NT2/D1 (cell line): ENCODE data around the gene DCDC2.

Experiments used
- DNase-seq: peaks from one replicate; pipeline ENCODE4 v3.0.0-alpha.2; 2011; ENCODE audit warnings: low read depth, low spot score
- H3K27me3 ChIP-seq: 2 replicates; pipeline ENCODE4 v1.6.0; 2011; ENCODE audit warnings: mild to moderate bottlenecking; ENCODE audit not compliant: insufficient read length, insufficient read depth
- H3K36me3 ChIP-seq: 2 replicates; pipeline ENCODE4 v1.6.1; 2011; ENCODE audit warnings: mild to moderate bottlenecking, low read length, mixed read lengths; ENCODE audit not compliant: insufficient read depth, insufficient read length
- H3K4me1 ChIP-seq: 2 replicates; pipeline ENCODE4 v1.5.1; 2011; ENCODE audit not compliant: insufficient read depth, insufficient read length
- H3K4me3 ChIP-seq: 2 replicates; pipeline ENCODE4 v1.5.1; 2011; ENCODE audit warnings: low read depth; ENCODE audit not compliant: insufficient read length
- H3K9ac ChIP-seq: 2 replicates; pipeline ENCODE4 v1.6.0; 2011; ENCODE audit warnings: low read depth; ENCODE audit not compliant: insufficient read length
- H3K9me3 ChIP-seq: 2 replicates; pipeline ENCODE4 v1.5.1; 2011; ENCODE audit warnings: mild to moderate bottlenecking, low read length; ENCODE audit not compliant: insufficient read depth
- SUZ12 ChIP-seq: IDR thresholded peaks from 2 replicates; pipeline ENCODE4 v1.6.1; 2011; ENCODE audit not compliant: insufficient read length, insufficient read depth; ENCODE audit errors: extremely low read depth
- YY1 ChIP-seq: IDR thresholded peaks from 2 replicates; pipeline ENCODE4 v1.6.1; 2011; ENCODE audit not compliant: insufficient read length, insufficient read depth
- ZNF274 ChIP-seq: IDR thresholded peaks from 2 replicates; pipeline ENCODE4 v1.6.1; 2011; ENCODE audit warnings: mild to moderate bottlenecking, low read depth, low read length

Gene DCDC2

DNA sequence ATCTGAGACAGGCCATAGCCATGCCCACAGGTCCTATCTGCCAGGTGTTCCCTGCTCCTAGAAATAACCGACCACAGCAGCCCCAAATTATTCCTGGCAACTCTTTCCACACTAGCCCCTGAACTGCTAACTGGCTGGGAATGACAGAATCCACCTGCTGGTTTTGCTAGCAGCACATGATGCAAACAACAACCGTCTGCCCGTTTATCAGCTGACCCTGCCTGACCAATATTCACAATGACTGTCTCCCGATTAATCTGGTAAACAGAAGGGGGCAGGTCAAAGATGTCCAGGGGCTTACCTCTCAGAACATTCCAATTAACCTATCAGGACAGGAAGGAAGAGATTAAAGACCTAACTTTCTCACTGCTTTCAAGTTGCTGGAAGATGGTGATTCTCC is 130.3 kb downstream of the DCDC2 start:
- no peak for TF ChIP-seq ZNF274
- no peak for TF ChIP-seq SUZ12
- no peak for TF ChIP-seq YY1

DNA sequence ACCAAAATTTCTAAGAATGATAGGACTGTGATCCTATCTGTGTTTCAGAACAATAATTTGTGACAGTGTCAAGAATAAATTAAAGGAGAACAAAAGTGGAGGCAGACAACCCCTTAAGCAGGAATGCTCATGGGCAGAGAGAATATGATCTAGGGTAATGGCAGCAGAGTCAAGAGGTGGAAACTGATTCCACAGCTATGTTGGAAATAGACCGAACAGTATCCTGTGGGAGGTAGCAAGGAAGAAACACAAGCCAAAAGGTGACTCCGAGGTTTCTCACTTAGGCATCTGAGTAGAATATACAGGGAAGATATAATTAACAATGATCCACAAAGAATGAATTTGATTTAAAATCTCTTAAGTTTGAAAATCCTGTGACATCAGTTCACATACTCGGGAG is 131.3 kb downstream of the DCDC2 start:
- TF ChIP-seq SUZ12 (no peak), ZNF274 (no peak), YY1 (no peak)

More for the DNA sequence above, 130.3 kb downstream of the DCDC2 start:
- no peak for DNase-seq
- Histone ChIP-seq H3K27me3 (no peaks in the 10 kb centered on the region), H3K9me3 (no peaks in the 10 kb centered on the region), H3K9ac (no peak overlapping the region), H3K4me3 (no peak overlapping the region), H3K36me3 (no peaks in the 10 kb centered on the region), H3K4me1 (no peaks in the 10 kb centered on the region)

DNA sequence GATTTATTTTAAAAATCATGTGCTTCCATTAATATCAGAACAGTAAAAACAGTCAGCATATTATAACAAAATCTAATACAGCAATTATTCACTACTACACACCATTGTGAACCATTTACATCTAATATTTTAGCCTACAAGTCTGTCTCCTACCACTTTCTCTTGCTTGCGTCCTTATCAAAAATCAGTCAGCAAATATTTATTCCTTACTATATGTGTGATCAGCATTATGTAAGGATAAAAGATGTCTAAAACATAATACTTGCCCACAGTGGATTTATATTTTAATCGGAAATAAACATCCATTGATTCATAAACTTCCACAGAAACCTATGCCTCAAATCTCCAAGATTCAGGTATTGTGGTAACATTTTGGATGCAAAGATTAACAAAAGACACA is 132.0 kb downstream of the DCDC2 start:
- no peaks in the 10 kb centered on the region for H3K36me3 ChIP-seq
- DNase-seq, result no peak
- no peak overlapping the region for H3K4me3 ChIP-seq
- H3K27me3 ChIP-seq, result no peaks in the 10 kb centered on the region
- H3K4me1 ChIP-seq, result no peaks in the 10 kb centered on the region
- TF ChIP-seq SUZ12 (no peak), ZNF274 (no peak), YY1 (no peak)
- H3K9ac ChIP-seq, result no peak overlapping the region
- H3K9me3 ChIP-seq, result no peaks in the 10 kb centered on the region

More for the DNA sequence above, 131.3 kb downstream of the DCDC2 start:
- Histone ChIP-seq H3K36me3 (no peaks in the 10 kb centered on the region), H3K4me1 (no peaks in the 10 kb centered on the region), H3K27me3 (no peaks in the 10 kb centered on the region), H3K9me3 (no peaks in the 10 kb centered on the region), H3K9ac (no peak overlapping the region), H3K4me3 (no peak overlapping the region)
- no peak for DNase-seq

DNA sequence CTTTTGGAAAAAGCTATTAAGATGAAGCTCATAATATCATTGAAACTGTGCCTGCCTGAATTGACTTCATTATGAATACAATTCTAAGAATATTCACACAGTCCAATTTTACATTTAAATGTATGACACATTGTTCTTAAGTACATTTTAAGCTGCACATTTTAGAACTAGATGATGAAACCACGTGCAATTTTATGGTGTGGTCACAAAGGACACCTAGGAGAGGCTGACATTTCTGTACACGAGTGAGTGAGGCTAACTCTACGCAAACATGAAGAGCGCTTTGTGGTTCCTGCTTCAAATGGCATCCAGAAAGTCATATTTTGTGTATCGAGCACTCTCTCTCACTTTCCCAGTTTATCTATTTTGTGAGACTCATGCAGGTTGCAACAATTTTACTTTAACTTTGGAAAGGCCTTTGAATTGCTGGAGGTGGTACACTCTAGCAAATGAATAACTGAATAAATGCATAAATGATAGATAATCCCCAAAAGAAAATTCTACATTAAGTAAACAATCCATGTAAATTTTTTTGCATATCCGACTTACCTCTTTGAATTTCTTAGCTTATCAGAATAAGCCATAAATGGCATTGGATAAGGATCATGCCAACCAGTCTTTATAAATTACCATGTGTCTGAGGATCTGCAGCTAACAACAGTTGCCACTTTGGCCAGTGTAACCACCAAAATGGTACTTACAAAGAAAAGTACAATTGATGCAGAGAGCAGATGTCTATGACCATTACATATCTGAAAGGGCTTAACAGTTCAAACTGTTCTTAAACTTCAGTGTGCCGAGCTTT is 134.5 kb downstream of the DCDC2 start:
- H3K4me1 ChIP-seq, result no peaks in the 10 kb centered on the region
- H3K9ac ChIP-seq, result no peak overlapping the region
- H3K27me3 ChIP-seq, result no peaks in the 10 kb centered on the region
- TF ChIP-seq SUZ12 (no peak), ZNF274 (no peak), YY1 (no peak)
- no peaks in the 10 kb centered on the region for H3K9me3 ChIP-seq
- H3K36me3 ChIP-seq, result no peaks in the 10 kb centered on the region
- H3K4me3 ChIP-seq, result no peak overlapping the region
- DNase-seq, result no peak

DNA sequence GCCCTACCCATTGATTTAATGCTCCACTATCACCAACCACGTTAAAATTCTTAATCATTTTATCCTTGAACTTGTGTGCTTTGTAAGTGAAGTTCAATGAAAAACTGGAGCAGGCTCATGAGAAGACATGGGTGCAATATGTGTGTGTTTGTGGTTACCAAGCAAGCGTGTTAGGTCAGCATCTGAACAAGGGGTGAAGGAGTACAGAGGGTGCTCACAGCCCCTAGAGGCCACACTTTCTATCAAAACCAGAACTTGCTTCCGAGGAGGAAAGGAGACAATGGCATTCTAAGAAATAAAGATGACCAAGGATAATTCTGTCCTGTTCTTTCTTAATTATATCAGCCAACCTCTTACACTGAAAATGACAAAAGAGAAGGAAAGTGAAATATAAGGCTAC is 138.2 kb downstream of the DCDC2 start:
- peaks cover 9% of the 10 kb centered on the region for H3K4me1 ChIP-seq
- no peak overlapping the region for H3K4me3 ChIP-seq
- no peak for TF ChIP-seq YY1
- no peak for TF ChIP-seq ZNF274
- TF ChIP-seq SUZ12, result no peak
- no peaks in the 10 kb centered on the region for H3K27me3 ChIP-seq
- no peak overlapping the region for H3K9ac ChIP-seq
- no peaks in the 10 kb centered on the region for H3K36me3 ChIP-seq
- no peaks in the 10 kb centered on the region for H3K9me3 ChIP-seq
- DNase-seq, result no peak

DNA sequence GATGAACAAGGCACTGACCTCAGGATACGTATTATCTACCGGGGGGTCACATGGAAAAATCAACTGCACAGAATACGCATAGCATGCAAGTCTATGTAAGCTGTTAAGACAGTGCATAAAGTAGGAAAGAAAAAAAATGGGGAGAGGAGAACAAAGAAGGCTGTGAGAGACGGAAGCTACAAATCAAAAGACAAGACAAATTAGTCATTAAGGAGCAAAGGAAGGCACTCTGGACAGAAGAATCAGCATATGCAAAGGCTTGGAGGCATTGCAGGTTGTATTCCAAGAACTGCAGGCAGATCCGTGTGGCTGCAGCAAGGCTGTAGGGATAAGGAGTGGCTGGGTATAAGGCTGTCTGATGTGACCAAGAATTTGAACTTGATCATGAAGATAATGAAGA is 142.9 kb downstream of the DCDC2 start:
- Histone ChIP-seq H3K36me3 (no peaks in the 10 kb centered on the region), H3K9ac (no peak overlapping the region), H3K4me1 (peaks cover 9% of the 10 kb centered on the region), H3K4me3 (no peak overlapping the region), H3K9me3 (no peaks in the 10 kb centered on the region), H3K27me3 (no peaks in the 10 kb centered on the region)
- no peak for DNase-seq
- TF ChIP-seq YY1 (no peak), ZNF274 (no peak), SUZ12 (no peak)

DNA sequence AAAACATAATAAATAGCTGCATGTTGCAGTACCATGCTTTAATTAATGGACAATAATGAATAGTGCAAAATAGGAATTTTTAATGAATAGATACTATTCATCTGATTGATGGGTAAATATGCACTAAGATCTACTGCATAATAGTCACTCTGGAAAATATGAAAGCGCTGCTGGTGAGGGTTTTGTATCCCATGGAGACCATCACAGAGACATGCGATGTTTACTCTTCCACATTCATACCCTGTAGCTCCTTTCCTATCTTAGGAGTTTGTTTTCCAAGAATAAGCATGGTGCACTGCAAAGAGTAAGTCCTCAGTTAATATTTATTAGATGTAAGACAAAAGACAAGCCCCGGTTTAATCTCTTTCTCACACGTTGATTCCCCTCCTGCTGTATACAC is 150.4 kb downstream of the DCDC2 start:
- Histone ChIP-seq H3K4me1 (no peaks in the 10 kb centered on the region), H3K27me3 (no peaks in the 10 kb centered on the region), H3K9me3 (no peaks in the 10 kb centered on the region), H3K9ac (no peak overlapping the region), H3K36me3 (no peaks in the 10 kb centered on the region), H3K4me3 (no peak overlapping the region)
- DNase-seq, result no peak
- TF ChIP-seq ZNF274 (no peak), SUZ12 (no peak), YY1 (no peak)
